Adrenal gland (tissue), 12 donors: ENCODE results near the gene PDYN. TPM values are rescaled to one million over a fixed set of nuclear protein-coding genes. Genes with fewer than 3 reads are reported as not detected.

Source experiments
- DNase-seq, 7 donors: peaks; one replicate each; pipeline ENCODE4 v3.0.0-alpha.2; 2019 to 2020
- H3K27ac ChIP-seq, 5 donors: fragments of 200-600 bp; sonication (generic) in 4 of 5; 1 replicate in 3 of 5; 2 replicates in 2 of 5; pipeline versions ENCODE4 v1.5.1 to v1.8.0; 2016 to 2020; ENCODE audit warnings: mild to moderate bottlenecking in 1 of 5
- H3K27me3 ChIP-seq: fragments of 200-600 bp; 2 replicates; pipeline ENCODE4 v1.8.0; 2021
- H3K36me3 ChIP-seq, 2 donors: fragments of 200-600 bp; replicated peaks in 1 of 2; 1 replicate in 1 of 2; 2 replicates in 1 of 2; pipeline versions ENCODE4 v1.5.1 to v1.8.0; 2018 to 2022
- H3K4me1 ChIP-seq, 2 donors: fragments of 200-600 bp; replicated peaks in 1 of 2; 1 replicate in 1 of 2; 2 replicates in 1 of 2; pipeline versions ENCODE4 v1.5.1 to v1.8.0; 2018 to 2021
- H3K4me3 ChIP-seq, 4 donors: fragments of 200-600 bp; sonication (generic) in 3 of 4; one replicate each; pipeline ENCODE4 v1.5.1; 2016 to 2018
- H3K9me3 ChIP-seq, 3 donors: fragments of 200-600 bp; sonication (generic) in 1 of 3; replicated peaks in 1 of 3; 1 replicate in 2 of 3; 2 replicates in 1 of 3; pipeline versions ENCODE4 v1.5.1 to v1.8.0; 2016 to 2021
- CTCF ChIP-seq, 6 experiments: fragments of 450-650 bp in 4 of 6; fragments of 200-600 bp in 2 of 6; sonication (generic) in 1 of 6; IDR thresholded peaks; 1 replicate in 5 of 6; 2 replicates in 1 of 6; pipeline versions ENCODE4 v1.5.1 to v1.8.0; 2016 to 2021; ENCODE audit warnings: antibody characterized with exemption in 6 of 6, mild to moderate bottlenecking in 2 of 6, moderate library complexity in 1 of 6
- POLR2A ChIP-seq, 2 donors: fragments of 450-650 bp; IDR thresholded peaks; one replicate each; pipeline ENCODE4 v1.6.1; 2017; ENCODE audit warnings: antibody characterized with exemption in 2 of 2, mild to moderate bottlenecking in 2 of 2, moderate library complexity in 1 of 2
- WGBS, 4 donors: extraction: QIAGEN DNeasy Blood & Tissue Kit in 2 of 4; methylation state at CpG; one replicate each; pipeline versions ENCODE4 v1.1.5 to v1.1.7; 2013 to 2017; 5-methylcytosine and 5-hydroxymethylcytosine counted together
- intact Hi-C, 2 donors: fragments of 100-400 bp; cut with DNase I; formaldehyde crosslinking; loops; one replicate each; pipeline versions ENCODE4 v1.14.1 to v1.15.0; 2022 to 2023
- polyA plus RNA-seq, 3 donors: library from polyadenylated mRNA; stranded (reverse); fragments of 200-250 nt in 2 of 3; fragments of 350-450 nt in 1 of 3; fragmentation: Illumina TruSeq in 1 of 3; extraction: RNeasy Lipid Tissue Mini Kit (QIAGEN cat#74804) in 1 of 3; gene quantifications; one replicate each; pipeline ENCODE4 v1.2.3, GENCODE V29; 2013 to 2014
- total RNA-seq, 9 donors: library from RNA; depleted of rRNA in 4 of 9; stranded (reverse); fragments of >200 nt in 4 of 9; fragments of 120-200 nt in 1 of 9; fragmentation: NEBNext Ultra II Directional in 1 of 9; extraction: Animal tissue kit (Norgen Biotek cat#: 25700) in 1 of 9; gene quantifications; one replicate each; pipeline versions ENCODE4 v1.1.0 to v1.2.4, GENCODE V29; 2013 to 2023
- donor health status: healthy with polysubstance abuse.
- donor health status: Bipolar disorder and iron deficiency.
- donor health status: DM: yes; HTN: yes; CAD: no.
- donor health status: DM: no; HTN: no; CAD: no.
- donor health status: DM: no; HTN: no; CAD: no.
- donor health status: DM: yes; HTN: yes; CAD: no.

PDYN gene
- total and polyA plus RNA-seq, 12 donors, result not detected

DNA sequence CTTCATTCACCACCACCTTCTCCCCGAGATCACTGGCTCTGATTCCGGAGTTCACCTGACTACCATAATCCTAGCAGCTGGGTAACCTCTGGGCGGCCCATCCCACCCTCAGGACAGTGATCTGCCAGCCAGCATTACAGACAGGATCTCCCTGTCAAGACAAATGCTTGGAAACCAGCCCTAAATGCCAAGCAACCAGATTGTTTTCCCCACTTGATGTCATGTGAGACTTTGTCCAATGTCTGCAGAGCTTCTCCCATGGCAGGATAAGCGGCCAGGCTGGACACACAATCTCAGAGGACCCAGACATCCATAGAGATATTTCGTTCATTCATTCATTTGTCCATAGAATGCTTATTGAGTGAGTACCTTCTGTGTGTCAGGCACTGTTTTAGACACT, 32.5 kb downstream of the PDYN start:
- peaks cover 0 to 17% of the 10 kb centered on the region in 2 donors for H3K4me1 ChIP-seq
- TF ChIP-seq POLR2A (IDR thresholded peaks at IDR 0.05), result no peak
- TF ChIP-seq CTCF (IDR thresholded peaks at IDR 0.05), result no peak
- peak in 1 of 7 donors; percentile 29 for DNase-seq
- H3K27me3 ChIP-seq, result no peaks in the 10 kb centered on the region
- no peaks in the 10 kb centered on the region for H3K9me3 ChIP-seq
- no peak overlapping the region for H3K27ac ChIP-seq
- intact Hi-C loops, result loop anchor here in 1 of 2 donors (10.0 kb wide), 1 partner anchor 143 kb away; the partner anchor contains the start of gene STK35
- WGBS, 4 donors, result 74 to 92% (median 88%) methylated on average over 4 to 5 of the region's 5 CpGs
- no peaks in the 10 kb centered on the region for H3K36me3 ChIP-seq
- no peak overlapping the region for H3K4me3 ChIP-seq

DNA sequence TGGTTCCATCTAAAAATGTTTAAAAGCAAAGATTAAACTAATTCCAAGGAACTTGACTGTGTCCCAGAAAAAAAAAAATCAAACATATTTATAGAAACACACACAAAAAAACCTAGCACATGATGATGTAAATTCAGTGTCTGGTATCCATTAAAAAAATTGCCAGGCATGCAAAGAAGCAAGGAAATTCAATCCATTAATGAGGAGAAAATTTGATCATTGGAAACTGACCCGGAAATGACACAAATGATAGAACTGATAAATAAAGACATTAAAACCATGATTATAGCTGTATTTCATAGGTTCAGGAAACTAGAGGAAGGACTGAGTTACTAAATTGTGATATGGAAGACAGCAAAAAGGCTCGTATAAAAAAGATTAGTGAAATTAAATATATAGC, 34.7 kb downstream of the PDYN start:
- Histone ChIP-seq H3K4me1 (peaks cover 4 to 7% of the 10 kb centered on the region in 2 donors), H3K9me3 (no peaks in the 10 kb centered on the region), H3K27me3 (no peaks in the 10 kb centered on the region), H3K4me3 (no peak overlapping the region), H3K36me3 (no peaks in the 10 kb centered on the region), H3K27ac (no peak overlapping the region)
- WGBS, 4 donors, result 70 to 78% (median 78%) methylated on average over 2 of the region's 2 CpGs
- DNase-seq, result no peak
- no peak for TF ChIP-seq POLR2A (IDR thresholded peaks at IDR 0.05)
- no peak for TF ChIP-seq CTCF (IDR thresholded peaks at IDR 0.05)
- intact Hi-C loops, result no loop called here

DNA sequence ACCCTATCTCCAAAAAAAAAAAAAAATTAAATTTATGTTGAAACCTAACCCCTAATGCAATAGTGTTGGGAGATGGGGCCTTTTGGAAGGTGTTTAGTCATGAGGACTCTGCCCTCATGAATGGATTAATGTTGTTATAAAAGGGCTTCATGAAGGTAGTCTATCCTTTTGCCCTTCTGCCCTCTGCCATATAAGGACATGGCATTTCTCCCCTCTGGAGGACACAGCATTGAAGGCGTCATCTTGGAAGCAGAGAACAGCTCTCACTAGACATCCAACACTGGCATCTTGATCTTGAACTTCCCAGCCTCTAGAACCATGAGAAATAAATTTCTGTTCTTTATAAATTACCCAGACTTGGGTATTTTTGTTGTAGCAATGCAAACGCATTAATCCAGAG, 35.4 kb downstream of the PDYN start:
- Histone ChIP-seq H3K36me3 (no peaks in the 10 kb centered on the region), H3K27me3 (no peaks in the 10 kb centered on the region), H3K4me1 (peaks cover 4 to 7% of the 10 kb centered on the region in 2 donors), H3K4me3 (no peak overlapping the region), H3K9me3 (no peaks in the 10 kb centered on the region), H3K27ac (no peak overlapping the region)
- 76 to 86% (median 82%) methylated on average over 2 of the region's 2 CpGs for WGBS, 4 donors
- intact Hi-C loops, result no loop called here
- TF ChIP-seq POLR2A (IDR thresholded peaks at IDR 0.05) (no peak), CTCF (IDR thresholded peaks at IDR 0.05) (no peak)
- DNase-seq, result no peak

DNA sequence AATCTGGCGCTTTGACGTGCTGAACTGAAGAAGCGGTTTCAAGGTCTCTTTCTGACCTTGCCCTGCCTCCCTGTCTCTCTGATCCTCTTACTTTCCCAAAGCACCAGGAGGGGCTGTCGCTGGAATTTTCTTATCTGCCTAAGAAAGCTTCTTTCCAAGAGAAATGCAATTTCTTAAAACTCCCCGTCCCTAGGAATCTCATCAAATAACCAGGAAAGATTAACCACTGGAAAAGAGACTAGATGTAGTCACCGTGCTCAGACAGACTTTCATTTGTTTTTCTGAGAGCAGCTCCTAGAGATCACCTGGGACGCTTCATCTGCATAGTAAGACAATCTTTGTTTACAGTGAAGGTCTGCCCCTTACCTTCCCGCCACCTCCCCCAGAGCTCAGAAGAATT, 38.6 kb downstream of the PDYN start:
- no peaks in the 10 kb centered on the region for H3K36me3 ChIP-seq
- intact Hi-C loops, result no loop called here
- 38 to 47% (median 39%) methylated on average over 8 of the region's 8 CpGs for WGBS, 4 donors
- no peak for TF ChIP-seq POLR2A (IDR thresholded peaks at IDR 0.05)
- TF ChIP-seq CTCF (IDR thresholded peaks at IDR 0.05), result no peak
- H3K27ac ChIP-seq, result no peak overlapping the region
- no peaks in the 10 kb centered on the region for H3K27me3 ChIP-seq
- no peaks in the 10 kb centered on the region for H3K9me3 ChIP-seq
- H3K4me1 ChIP-seq, result peaks cover 4 to 7% of the 10 kb centered on the region in 2 donors
- peak in 1 of 7 donors; percentile 39 for DNase-seq
- no peak overlapping the region for H3K4me3 ChIP-seq
